ENCODE measurements around the gene HSP90B1.

The HSP90B1 gene

GRCh38 chr12:103930034-103930786 lies at the start of gene HSP90B1:
Gene HSP90B1, plus strand, starts transcription at chr12:103930410. Its CDS starts 106 bp downstream, at chr12:103930516.
- peak; percentile 100 for DNase-seq

- DNase-seq: no peak
Measured at GRCh38 chr12:103881261-103881660, 48.9 kb upstream of the HSP90B1 start.

GRCh38 chr12:103882861-103883596 lies 47.2 kb upstream of the HSP90B1 start:
- no peak for DNase-seq

- DNase-seq: no peak
Measured at GRCh38 chr12:103883908-103884307, 46.3 kb upstream of the HSP90B1 start.

- no peak for DNase-seq
Measured at GRCh38 chr12:103884316-103884715, 45.9 kb upstream of the HSP90B1 start.

GRCh38 chr12:103886195-103886797 lies 43.9 kb upstream of the HSP90B1 start:
- no peak for DNase-seq

- DNase-seq: no peak
Measured at GRCh38 chr12:103887738-103888137, 42.5 kb upstream of the HSP90B1 start.

GRCh38 chr12:103897316-103897715 lies 32.9 kb upstream of the HSP90B1 start:
- no peak for DNase-seq

- no peak for DNase-seq
Measured at GRCh38 chr12:103901518-103902173, 28.6 kb upstream of the HSP90B1 start.

GRCh38 chr12:103903993-103904392 lies 26.2 kb upstream of the HSP90B1 start:
- DNase-seq: no peak

GRCh38 chr12:103905730-103906349 lies 24.4 kb upstream of the HSP90B1 start:
- DNase-seq: no peak

- DNase-seq: no peak
Measured at GRCh38 chr12:103908246-103908541, 22.0 kb upstream of the HSP90B1 start.

- no peak for DNase-seq
Measured at GRCh38 chr12:103908877-103909276, 21.3 kb upstream of the HSP90B1 start.

GRCh38 chr12:103909811-103910210 lies 20.4 kb upstream of the HSP90B1 start:
- no peak for DNase-seq

- DNase-seq: no peak
Measured at GRCh38 chr12:103912069-103912468, 18.1 kb upstream of the HSP90B1 start.

GRCh38 chr12:103913100-103913499 lies 17.1 kb upstream of the HSP90B1 start:
- DNase-seq: no peak

GRCh38 chr12:103915306-103915705 lies 14.9 kb upstream of the HSP90B1 start:
- no peak for DNase-seq

- no peak for DNase-seq
Measured at GRCh38 chr12:103917873-103918272, 12.3 kb upstream of the HSP90B1 start.

GRCh38 chr12:103924761-103925641 lies 5.2 kb upstream of the HSP90B1 start:
- DNase-seq: peak; percentile 60

GRCh38 chr12:103928682-103929045 lies 1.5 kb upstream of the HSP90B1 start:
- DNase-seq: no peak

- DNase-seq: peak; percentile 71
Measured at GRCh38 chr12:103929046-103929783, 995 bp upstream of the HSP90B1 start.

GRCh38 chr12:103929784-103930033 lies 501 bp upstream of the HSP90B1 start:
- DNase-seq: peak; percentile 94

Data from NCI-H2029 (cell line).